H9 (cell line): ENCODE results near the gene TFB1M. TPM values are rescaled to one million over a fixed set of nuclear protein-coding genes. Genes with fewer than 3 reads are reported as not detected.
"Not testable (repeated sequence)": the region's sequence is repeated elsewhere in the genome, so short reads cannot be mapped to it uniquely, and the experiment has no call there.

ENCODE experiments used
- DNase-seq: peaks from one replicate; pipeline ENCODE4 v3.0.0-alpha.2; 2017
- H2AFZ ChIP-seq: one replicate; pipeline ENCODE4 v1.6.1; 2013; ENCODE audit warnings: mild to moderate bottlenecking, low read length, control low read depth, moderate library complexity
- H2AK5ac ChIP-seq: 2 replicates; pipeline ENCODE4 v1.6.1; 2013; ENCODE audit warnings: low read length, control low read depth, mixed read lengths; ENCODE audit not compliant: insufficient read length
- H2BK120ac ChIP-seq: one replicate; pipeline ENCODE4 v1.6.1; 2013; ENCODE audit warnings: low read depth, mild to moderate bottlenecking, low read length, control low read depth, inconsistent platforms; ENCODE audit not compliant: poor library complexity, severe bottlenecking
- H2BK12ac ChIP-seq: 2 replicates; pipeline ENCODE4 v1.6.1; 2013; ENCODE audit warnings: low read length, control low read depth, mixed read lengths, low read depth; ENCODE audit not compliant: insufficient read length
- H2BK15ac ChIP-seq: 2 replicates; pipeline ENCODE4 v1.6.1; 2013; ENCODE audit warnings: low read depth, low read length, control low read depth
- H2BK20ac ChIP-seq: one replicate; pipeline ENCODE4 v1.6.1; 2013; ENCODE audit warnings: low read depth, mild to moderate bottlenecking, low read length, control low read depth, inconsistent platforms; ENCODE audit not compliant: poor library complexity, severe bottlenecking
- H2BK5ac ChIP-seq: 2 replicates; pipeline ENCODE4 v1.6.1; 2013; ENCODE audit warnings: low read length, control low read depth, mixed read lengths; ENCODE audit not compliant: insufficient read length
- H3K14ac ChIP-seq: 2 replicates; pipeline ENCODE4 v1.6.1; 2013; ENCODE audit warnings: low read length, control low read depth; ENCODE audit not compliant: insufficient read depth
- H3K18ac ChIP-seq: 2 replicates; pipeline ENCODE4 v1.6.1; 2013; ENCODE audit warnings: low read depth, mild to moderate bottlenecking, mixed read lengths, low read length, control low read depth; ENCODE audit not compliant: insufficient read length
- H3K23ac ChIP-seq: 2 replicates; pipeline ENCODE4 v1.6.1; 2013; ENCODE audit warnings: low read length, control low read depth, mixed read lengths, low read depth; ENCODE audit not compliant: insufficient read length
- H3K23me2 ChIP-seq: 2 replicates; pipeline ENCODE4 v1.6.1; 2013; ENCODE audit warnings: low read depth, mild to moderate bottlenecking, mixed read lengths, low read length, control low read depth; ENCODE audit not compliant: insufficient read length, poor library complexity, severe bottlenecking
- H3K27ac ChIP-seq: 2 replicates; pipeline ENCODE4 v1.5.1; 2013; ENCODE audit warnings: low read length, control low read depth, mixed read lengths, low read depth; ENCODE audit not compliant: insufficient read length
- H3K27me3 ChIP-seq: 2 replicates; pipeline ENCODE4 v1.6.1; 2013; ENCODE audit warnings: low read length, control low read depth, inconsistent platforms; ENCODE audit not compliant: insufficient read depth
- H3K4ac ChIP-seq: 2 replicates; pipeline ENCODE4 v1.6.1; 2013; ENCODE audit warnings: low read depth, mild to moderate bottlenecking, control low read depth, inconsistent platforms, low read length, moderate library complexity
- H3K4me1 ChIP-seq: 2 replicates; pipeline ENCODE4 v1.6.1; 2013; ENCODE audit warnings: low read length, control low read depth, inconsistent platforms; ENCODE audit not compliant: insufficient read depth
- H3K4me2 ChIP-seq: 2 replicates; pipeline ENCODE4 v1.6.1; 2013; ENCODE audit warnings: low read length, control low read depth, mixed read lengths; ENCODE audit not compliant: insufficient read length, insufficient read depth
- H3K56ac ChIP-seq: 2 replicates; pipeline ENCODE4 v1.6.1; 2013; ENCODE audit warnings: low read depth, mild to moderate bottlenecking, mixed read lengths, low read length, control low read depth; ENCODE audit not compliant: insufficient read length
- H3K79me1 ChIP-seq: 2 replicates; pipeline ENCODE4 v1.6.1; 2013; ENCODE audit warnings: low read depth, mild to moderate bottlenecking, moderate library complexity, low read length, control low read depth, inconsistent platforms; ENCODE audit not compliant: insufficient read depth, poor library complexity, severe bottlenecking
- H3K79me2 ChIP-seq: 2 replicates; pipeline ENCODE4 v1.6.1; 2013; ENCODE audit warnings: low read length, control low read depth, inconsistent platforms; ENCODE audit not compliant: insufficient read depth
- H3K9ac ChIP-seq: 2 replicates; pipeline ENCODE4 v1.6.1; 2013; ENCODE audit warnings: low read length, control low read depth, mixed read lengths; ENCODE audit not compliant: insufficient read length; ENCODE audit errors: extremely low read depth
- H3K9me3 ChIP-seq: one replicate; pipeline ENCODE4 v1.6.1; 2013; ENCODE audit warnings: low read depth, low read length, inconsistent platforms; ENCODE audit not compliant: control insufficient read depth
- H3T11ph ChIP-seq: one replicate; pipeline ENCODE4 v1.6.1; 2013; ENCODE audit warnings: mild to moderate bottlenecking, low read length, control low read depth, inconsistent platforms
- H4K20me1 ChIP-seq: one replicate; pipeline ENCODE4 v1.6.1; 2013; ENCODE audit not compliant: control insufficient read depth, insufficient read length, insufficient read depth
- H4K5ac ChIP-seq: 2 replicates; pipeline ENCODE4 v1.6.1; 2013; ENCODE audit warnings: low read depth, mild to moderate bottlenecking, mixed read lengths, low read length, control low read depth; ENCODE audit not compliant: insufficient read length
- H4K8ac ChIP-seq: replicated peaks from 2 replicates; pipeline ENCODE4 v1.6.1; 2013; ENCODE audit warnings: low read length, control low read depth, mixed read lengths, low read depth; ENCODE audit not compliant: insufficient read length
- H4K91ac ChIP-seq: 2 replicates; pipeline ENCODE4 v1.6.1; 2013; ENCODE audit warnings: low read depth, mild to moderate bottlenecking, moderate library complexity, mixed read lengths, low read length, control low read depth; ENCODE audit not compliant: insufficient read length
- H3K27ac Mint-ChIP-seq, 3 experiments: 2 replicates in 2 of 3; 3 replicates in 1 of 3; pipeline ENCODE4 v1.8.0; 2020 to 2021; ENCODE audit warnings: mixed read lengths in 3 of 3, mild to moderate bottlenecking in 1 of 3, moderate library complexity in 1 of 3
- H3K27me3 Mint-ChIP-seq: 2 replicates; pipeline ENCODE4 v1.8.0; 2021; ENCODE audit warnings: low read depth, mild to moderate bottlenecking, moderate library complexity, mixed read lengths
- H3K36me3 Mint-ChIP-seq, 3 experiments: 2 replicates in 2 of 3; 3 replicates in 1 of 3; pipeline ENCODE4 v1.8.0; 2020 to 2021; ENCODE audit warnings: low read depth in 3 of 3, mixed read lengths in 3 of 3; ENCODE audit not compliant: insufficient read depth in 1 of 3
- H3K4me1 Mint-ChIP-seq, 2 experiments: 2 replicates each; pipeline ENCODE4 v1.8.0; 2020; ENCODE audit warnings: mixed read lengths in 2 of 2
- H3K4me3 Mint-ChIP-seq, 2 experiments: 2 replicates in 1 of 2; 3 replicates in 1 of 2; pipeline ENCODE4 v1.8.0; 2020 to 2021; ENCODE audit warnings: mild to moderate bottlenecking in 2 of 2, mixed read lengths in 2 of 2, moderate library complexity in 1 of 2
- H3K9me3 Mint-ChIP-seq, 2 experiments: 2 replicates in 1 of 2; 3 replicates in 1 of 2; pipeline ENCODE4 v1.8.0; 2020; ENCODE audit warnings: mild to moderate bottlenecking in 2 of 2, mixed read lengths in 2 of 2, moderate library complexity in 1 of 2
- total RNA-seq: library from RNA; stranded (reverse); gene quantifications from 2 replicates; pipeline ENCODE4 v1.2.1, GENCODE V29; 2021

TFB1M gene
- total RNA-seq, 1 experiment from 2014 or later, result 28.6 TPM

DNA sequence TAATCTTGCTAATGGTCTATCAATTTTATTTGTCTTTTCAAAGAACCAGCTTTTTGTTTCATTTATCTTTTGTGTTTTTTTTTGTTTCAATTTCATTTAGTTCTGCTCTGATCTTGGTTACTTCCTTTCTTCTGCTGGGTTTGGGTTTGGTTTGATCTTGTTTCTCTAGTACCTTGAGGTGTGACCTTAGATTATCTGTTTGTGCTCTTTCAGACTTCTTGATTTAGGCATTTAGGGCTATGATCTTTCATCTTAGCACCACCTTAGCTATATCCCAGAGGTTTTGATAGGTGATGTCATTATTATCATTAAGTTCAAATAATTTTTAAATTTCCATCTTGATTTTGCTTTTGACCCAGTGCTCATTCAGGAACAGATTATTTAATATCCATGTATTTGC lies 24.0 kb upstream of the TFB1M start:
- H3K79me1 ChIP-seq, H2BK5ac ChIP-seq, H3K79me2 ChIP-seq, H4K5ac ChIP-seq, H3K9ac ChIP-seq, H3K4me1 Mint-ChIP-seq, H3K14ac ChIP-seq, H3K27ac Mint-ChIP-seq, H2BK120ac ChIP-seq, H3K56ac ChIP-seq, H3K23ac ChIP-seq, H3K9me3 ChIP-seq, H3K4ac ChIP-seq, H3K27me3 Mint-ChIP-seq, H3T11ph ChIP-seq, H2AK5ac ChIP-seq, H4K20me1 ChIP-seq, H2BK15ac ChIP-seq, H2AFZ ChIP-seq, H3K4me3 Mint-ChIP-seq, H3K4me1 ChIP-seq, H3K18ac ChIP-seq, H3K23me2 ChIP-seq, H3K27me3 ChIP-seq, H4K91ac ChIP-seq, H3K4me2 ChIP-seq, H2BK12ac ChIP-seq, H2BK20ac ChIP-seq, H3K27ac ChIP-seq, H4K8ac ChIP-seq, DNase-seq: not testable (repeated sequence)
- H3K36me3 Mint-ChIP-seq, result peaks cover 0 to 11% (median 0%) of the 10 kb centered on the region in 3 experiments; a peak in 4 of 7 replicates
- peaks cover 9 to 16% of the 10 kb centered on the region in 2 experiments for H3K9me3 Mint-ChIP-seq
